Measurements from ENCODE around the gene TANC1.
"Not testable (repeated sequence)": the region's sequence is repeated elsewhere in the genome, so short reads cannot be mapped to it uniquely, and the experiment has no call there.

TANC1 gene

DNA sequence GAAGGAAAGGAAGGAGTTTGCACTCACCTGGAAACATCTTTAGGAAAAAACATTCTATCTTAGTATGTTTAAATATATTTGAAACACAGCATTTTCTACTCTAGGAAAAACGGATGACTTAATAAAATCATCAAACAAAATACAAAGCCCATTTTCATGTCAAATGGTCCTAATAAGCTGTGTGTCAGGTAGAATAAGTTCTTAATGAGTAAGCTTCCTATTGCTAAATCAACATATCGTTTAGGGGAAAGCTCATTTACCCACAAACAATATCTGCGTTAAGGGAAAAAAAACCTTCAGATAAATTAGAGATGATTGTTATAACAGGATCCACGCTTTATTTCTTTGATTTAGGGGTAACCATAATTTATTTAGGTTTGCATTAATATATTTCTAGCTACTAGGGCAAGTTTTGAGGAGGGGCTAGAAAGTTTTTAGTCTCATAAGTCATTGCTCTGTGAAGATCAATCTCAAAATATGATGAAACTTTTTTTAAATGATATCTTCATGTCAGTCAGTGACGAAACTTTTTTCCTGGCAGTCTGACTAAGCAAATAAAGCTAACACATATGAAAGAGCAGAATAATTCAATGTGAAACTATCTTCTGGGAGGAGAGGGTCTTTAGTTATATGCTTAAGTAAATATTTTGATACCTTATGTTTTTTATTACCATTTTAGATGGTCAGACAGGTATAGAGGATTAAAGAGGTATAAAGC, 170.9 kb downstream of the TANC1 start:
- DNase-seq (ENCODE audit: low read depth, low spot score), result no peak

DNA sequence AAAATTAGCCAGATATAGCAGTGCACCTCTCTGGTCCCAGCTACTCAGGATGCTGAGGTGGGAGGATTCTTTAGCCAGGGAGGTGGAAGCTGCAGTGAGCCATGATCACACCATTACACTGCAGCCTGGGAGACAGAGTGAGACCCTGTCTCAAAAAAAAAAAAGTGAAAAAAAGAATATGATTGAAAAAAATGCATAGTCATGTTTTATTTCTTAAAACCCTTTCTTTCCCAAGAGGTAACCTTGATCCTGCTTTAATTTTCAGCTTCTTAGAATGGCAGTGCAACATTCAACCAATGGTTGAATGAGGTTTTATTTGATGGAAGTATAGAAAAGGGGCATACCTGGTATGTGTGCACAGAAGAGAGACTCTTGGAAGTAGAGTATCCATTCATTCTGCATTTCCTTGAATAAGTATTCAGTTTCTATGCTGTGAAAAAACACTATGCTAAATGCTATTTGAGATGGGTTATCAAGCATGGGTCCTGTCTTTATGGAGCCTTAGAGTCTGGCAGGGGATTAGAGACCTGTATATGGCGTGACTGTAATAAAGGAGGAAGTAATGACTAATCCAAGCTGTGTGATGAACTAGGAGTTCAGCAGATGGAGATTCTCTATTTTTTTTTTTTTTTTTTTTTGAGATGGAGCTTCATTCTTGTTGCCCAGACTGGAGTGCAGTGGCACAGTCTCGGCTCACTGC, 171.8 kb downstream of the TANC1 start:
- DNase-seq (ENCODE audit: low read depth, low spot score), result no peak

DNA sequence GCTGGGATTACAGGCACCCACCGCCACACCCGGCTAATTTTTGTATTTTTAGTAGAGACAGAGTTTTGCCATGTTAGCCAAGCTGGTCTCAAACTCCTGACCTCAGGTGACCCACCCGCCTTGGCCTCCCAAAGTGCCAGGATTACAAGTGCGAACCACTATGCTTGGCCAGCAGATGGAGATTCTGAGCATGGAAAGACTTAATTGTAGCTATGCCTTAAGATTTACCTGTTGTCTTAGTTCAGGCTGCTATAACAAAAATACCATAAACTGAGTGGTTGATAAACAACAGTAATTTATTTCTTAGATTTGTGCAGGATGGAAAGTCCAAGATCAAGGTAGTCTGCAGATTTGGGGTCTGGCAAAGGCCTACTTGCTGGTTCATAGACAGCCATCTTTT, 172.4 kb downstream of the TANC1 start:
- not testable (repeated sequence) for DNase-seq (ENCODE audit: low read depth, low spot score)

DNA sequence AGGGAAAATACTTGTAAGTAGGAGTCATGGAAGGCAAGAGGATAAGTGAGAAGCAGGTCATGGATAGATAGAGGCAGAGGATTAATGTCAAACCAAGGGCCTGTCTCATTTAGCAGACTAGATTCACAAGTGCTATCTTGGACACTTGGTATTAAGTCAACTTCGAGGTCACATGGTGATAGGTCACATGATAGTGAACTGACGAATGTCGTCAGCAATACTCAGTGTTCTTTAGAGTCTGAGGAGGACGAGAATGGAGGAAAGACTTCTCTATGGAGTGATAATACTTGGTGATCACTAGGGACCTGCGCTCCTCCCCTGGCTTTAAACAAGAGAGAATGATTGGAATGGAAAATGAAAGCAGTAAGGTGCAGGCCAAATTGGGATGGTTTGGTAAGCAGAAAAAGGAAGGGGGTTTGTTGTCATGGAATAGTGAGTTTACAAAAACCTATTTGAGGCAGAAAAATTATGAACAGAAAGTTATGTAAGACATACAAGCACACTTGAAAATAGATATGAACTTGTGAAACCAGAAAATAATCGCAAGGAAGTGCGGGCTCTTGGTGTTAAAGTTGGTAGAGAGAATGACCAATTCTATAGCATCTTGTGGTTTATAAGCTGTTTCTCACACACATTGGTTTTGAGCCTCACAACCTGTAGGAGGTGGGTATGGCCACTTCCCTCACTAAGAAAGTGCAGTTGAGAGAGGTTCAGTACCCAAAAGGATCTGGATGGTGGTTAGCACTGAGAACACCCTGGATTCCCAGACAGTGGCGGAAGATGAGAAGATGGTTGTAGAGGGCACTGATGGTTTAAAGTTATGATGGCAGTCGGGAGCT, 176.6 kb downstream of the TANC1 start:
- DNase-seq (ENCODE audit: low read depth, low spot score), result no peak

DNA sequence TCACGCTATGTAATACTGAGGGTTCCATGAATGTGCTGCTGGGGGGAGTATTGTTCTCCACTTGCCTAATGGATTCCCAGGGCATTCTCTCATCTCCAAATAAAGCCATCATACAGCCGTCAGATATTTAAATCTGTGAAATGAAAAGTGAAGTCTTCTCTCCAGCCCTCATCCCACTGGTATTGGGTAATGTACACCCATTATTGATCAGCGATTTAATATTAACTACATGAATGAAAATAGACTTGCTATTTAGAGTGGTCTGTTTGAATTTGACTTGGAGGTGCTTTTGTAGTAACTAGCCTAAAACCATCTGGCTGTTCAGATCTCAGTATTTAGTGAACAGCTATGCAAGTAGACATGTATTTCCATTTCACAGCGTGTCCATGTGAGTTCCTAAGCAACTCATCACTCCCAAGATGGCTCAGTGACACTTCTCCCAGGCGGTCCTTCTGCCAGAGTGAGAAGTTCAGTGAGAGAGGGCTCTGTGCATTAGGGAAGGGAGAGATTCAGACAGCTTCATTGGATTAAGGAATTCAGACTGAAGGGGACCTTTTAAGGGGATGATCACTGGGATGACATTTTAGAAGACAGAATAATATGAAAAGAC, 177.4 kb downstream of the TANC1 start:
- no peak for DNase-seq (ENCODE audit: low read depth, low spot score)

DNA sequence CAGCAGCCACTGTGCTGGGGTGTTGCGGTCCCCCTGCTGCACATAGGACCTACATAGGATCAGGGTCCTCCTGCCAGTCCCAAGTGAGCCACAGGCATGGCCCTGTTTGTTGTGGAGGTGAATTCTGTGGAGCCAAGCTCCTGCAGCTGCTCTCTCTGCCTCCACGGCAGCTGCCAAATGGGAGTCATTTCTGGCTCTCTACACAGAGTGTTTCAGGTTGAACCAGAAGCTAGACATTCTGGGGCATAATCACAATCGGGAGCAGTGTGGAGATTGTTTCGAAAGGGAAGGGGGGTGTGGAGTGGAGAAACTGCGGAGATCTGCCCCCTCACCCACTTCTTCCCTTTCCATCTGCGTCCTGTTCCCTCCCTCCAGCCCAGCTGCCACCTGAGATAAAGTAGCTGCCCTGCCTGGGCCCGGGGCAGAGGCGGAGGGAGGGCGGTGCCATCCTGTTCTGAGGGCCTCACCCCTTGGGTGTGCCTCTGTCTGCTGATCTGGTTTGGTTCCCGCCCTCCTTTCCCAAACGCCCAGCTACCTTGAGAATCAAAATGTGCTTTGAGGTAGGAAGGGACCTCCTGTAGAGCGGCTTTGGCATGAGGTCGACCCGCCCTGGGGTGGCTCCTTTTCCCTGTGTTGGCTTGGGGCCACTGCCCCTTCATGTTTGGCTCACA, 178.7 kb downstream of the TANC1 start:
- no peak for DNase-seq (ENCODE audit: low read depth, low spot score)

DNA sequence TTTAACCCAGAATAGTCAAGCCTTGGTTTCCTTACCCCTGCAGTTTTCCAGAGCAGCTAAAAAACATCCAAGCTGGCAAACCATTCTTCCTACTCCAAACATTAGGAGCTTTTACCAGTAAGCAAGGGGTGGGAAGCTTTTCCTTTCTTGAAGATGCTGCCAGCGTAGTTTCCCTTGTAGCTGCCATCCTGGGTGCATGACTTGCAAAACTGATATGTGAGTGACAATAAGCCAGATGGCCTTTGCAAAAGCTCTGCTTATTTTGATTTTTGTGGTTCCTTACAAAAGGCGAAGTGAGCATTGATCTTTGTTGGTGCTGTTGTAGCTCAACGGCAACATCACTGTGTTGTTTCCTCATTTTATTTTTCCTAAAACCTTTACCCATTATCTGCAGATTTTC, 179.2 kb downstream of the TANC1 start:
- DNase-seq (ENCODE audit: low read depth, low spot score), result no peak

DNA sequence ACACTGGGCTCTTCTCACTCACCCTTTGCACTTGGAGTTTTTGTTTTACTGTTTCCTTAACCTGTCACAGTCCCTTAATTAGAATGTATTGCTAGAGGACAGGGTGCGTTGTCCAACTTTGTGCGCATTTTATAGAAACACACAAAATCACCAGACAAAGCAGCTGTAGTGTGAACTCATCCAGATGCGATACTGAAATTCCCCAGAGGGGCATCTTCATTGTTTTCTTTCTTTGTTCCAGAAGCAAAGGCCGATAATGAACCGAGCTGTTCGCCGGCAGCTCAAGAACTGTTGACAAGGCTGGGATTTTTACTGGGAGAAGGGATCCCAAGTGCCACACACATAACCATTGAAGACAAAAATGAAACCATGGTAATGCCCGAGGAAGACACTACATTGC, 180.5 kb downstream of the TANC1 start:
- no peak for DNase-seq (ENCODE audit: low read depth, low spot score)

DNA sequence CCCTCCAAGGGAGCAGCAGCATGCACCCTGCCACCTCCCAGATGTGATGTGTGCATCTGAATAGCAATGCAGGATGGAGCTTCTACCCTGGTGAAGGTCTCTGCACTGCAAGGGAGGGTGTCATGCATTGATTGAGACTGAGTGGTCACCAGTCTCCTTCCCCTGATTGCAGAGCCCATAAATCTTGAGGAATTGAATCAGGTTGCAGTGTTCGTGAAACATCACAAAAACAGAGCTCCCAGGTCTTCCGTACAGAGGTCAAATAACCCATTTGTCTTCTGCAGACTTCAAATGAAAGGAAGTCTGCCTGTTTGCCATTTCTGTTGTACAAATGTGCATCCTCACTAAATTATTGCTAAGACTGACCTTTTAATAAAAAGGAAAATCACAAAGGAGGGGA, 181.3 kb downstream of the TANC1 start:
- no peak for DNase-seq (ENCODE audit: low read depth, low spot score)

DNA sequence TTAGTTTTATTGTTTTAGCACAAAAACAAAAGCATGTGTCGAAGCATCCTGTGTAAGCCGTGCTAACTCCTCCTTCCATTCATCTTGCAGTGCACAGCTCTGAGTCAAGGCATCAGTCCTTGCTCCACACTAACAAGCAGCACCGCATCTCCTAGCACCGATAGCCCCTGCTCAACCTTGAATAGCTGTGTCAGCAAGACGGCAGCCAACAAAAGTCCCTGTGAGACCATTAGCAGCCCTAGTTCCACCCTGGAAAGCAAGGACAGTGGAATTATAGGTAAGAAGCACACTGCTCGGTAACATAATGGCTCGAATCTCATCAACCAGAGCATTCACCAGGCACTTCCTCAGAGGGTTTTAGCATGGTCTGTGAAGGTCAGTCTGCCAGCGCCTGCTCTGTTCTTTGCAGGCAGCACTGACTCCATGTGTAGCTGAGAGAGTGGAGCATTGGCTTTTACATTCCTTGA, 181.9 kb downstream of the TANC1 start:
- no peak for DNase-seq (ENCODE audit: low read depth, low spot score)

DNA sequence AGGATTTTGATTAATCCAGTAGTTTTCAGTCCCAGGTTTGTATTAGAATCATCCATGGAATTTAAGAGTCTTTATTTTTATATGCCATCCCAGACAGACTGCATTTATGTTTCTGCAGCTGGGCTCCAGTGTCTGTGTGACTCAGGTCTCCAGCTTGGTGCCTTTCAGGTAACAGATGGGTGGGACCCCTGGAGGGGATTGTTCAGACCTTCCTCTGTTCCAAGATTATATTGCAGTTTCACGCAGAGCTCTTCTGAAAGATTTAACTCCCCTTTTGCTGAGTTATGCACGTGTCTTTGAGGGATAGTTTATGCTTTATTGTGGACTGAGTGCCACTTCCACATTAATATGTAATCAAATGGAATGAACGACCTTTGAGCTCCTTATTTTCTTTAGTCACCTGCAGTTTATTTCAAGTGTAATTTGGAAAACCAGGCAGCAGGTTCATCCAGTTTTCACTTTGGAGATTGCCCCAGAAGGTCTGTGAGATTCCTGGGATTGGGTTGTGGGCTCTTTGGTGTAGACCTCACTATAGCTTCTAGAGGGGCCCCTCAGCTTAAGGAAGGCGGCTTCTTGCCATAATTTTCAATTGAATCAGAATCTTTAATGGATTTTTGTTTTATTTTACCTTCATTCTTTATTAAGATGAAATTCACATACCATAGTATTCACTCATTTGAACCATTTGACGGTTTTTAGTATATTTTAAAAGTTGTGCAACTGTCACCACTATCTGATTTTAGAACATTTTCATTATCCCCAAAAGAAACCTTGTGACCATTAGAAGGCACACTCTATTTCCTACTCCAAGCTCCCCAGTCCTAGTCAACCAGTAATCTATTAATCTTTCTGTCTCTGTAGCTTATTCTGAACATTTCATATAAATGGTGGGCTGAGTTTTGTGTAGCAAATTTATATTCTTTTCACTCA, 183.0 kb downstream of the TANC1 start:
- DNase-seq (ENCODE audit: low read depth, low spot score), result no peak

DNA sequence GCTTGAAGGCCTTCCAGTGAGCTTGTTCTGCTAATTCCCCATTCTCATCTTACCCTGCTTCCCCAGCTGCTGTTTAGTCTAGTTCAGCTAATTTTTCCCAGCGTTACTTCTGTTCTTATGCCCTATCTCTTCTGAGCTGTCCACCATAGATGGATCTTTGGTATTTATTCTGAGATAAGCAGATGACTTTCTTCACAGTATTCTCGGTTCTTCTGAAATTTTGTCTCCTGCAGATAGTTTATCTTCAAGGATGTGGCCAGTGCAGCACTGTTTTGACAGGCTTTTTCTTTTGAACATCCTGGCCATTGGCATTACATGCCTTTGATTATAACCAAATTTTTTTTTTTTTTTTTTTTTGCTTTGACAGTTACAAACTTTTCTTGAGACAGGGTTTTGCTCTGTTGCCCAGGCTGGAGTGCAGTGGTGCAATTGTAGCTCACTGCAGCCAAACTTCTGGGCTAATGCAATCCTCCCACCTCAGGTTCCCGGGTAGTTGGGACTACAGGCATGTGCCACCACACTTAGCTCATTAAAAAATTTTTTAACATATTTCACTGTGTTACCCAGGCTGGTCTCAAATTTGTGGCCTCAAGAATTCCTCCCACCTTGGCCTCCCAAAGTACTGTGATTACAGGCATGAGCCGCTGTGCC, 183.8 kb downstream of the TANC1 start:
- DNase-seq (ENCODE audit: low read depth, low spot score), result no peak

DNA sequence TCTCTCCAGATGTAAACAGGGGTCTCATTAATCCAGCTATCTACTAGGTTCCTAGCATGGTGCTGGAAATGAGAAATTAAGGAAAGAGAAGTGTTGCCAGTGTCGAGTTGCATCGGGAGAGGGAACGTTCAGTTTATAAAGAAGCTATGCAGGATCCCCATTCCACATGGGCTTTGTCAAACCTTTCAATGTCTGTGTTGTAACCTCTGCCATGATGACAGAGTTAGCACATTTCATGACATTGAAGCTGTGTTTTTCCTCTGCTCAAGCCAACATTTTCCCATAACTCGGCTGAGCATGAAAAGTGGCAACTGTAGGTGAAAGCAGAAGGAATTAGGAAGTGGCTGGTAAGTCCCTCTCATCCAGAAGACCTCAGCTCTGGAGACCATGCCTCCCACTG, 184.6 kb downstream of the TANC1 start:
- DNase-seq (ENCODE audit: low read depth, low spot score), result no peak

DNA sequence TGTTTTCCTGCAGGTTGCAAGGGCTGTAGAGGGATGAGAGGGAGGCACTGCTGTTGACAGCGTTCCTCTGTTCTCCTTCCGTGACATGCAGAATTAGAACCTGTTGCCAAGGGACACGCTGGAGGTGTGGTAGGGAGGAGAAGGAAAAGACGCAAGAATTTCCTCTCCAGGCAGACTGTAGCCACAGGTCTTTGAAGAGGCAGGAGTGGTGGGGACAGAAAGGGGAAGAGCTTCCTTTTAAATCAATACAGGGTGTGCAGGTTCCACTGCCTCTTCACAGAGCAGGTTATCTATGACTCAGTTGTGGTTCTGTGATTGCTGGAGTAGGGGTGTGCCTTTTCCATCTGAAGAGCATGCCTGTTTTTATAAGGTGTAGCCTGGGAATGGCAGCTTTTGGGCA, 185.0 kb downstream of the TANC1 start:
- DNase-seq (ENCODE audit: low read depth, low spot score), result no peak

DNA sequence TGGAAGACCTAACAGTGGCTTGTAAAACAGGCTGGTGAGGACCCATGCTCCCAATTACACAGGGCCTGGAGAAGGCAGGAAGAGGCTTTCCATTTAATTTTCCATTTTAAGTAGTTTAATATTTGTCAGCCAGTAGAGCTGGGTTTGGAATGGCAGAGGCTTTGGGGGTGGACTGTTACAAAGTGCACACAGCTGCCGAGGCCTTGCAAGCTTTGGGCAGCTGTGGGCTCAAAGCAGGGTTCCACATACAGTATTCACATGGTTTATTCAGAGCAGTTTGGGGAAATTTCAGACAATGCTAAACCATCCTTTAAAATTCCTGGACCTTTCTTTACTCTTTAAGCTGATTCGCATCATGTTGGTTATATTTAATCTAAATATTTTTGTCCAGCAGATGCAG, 185.5 kb downstream of the TANC1 start:
- DNase-seq (ENCODE audit: low read depth, low spot score), result no peak

DNA sequence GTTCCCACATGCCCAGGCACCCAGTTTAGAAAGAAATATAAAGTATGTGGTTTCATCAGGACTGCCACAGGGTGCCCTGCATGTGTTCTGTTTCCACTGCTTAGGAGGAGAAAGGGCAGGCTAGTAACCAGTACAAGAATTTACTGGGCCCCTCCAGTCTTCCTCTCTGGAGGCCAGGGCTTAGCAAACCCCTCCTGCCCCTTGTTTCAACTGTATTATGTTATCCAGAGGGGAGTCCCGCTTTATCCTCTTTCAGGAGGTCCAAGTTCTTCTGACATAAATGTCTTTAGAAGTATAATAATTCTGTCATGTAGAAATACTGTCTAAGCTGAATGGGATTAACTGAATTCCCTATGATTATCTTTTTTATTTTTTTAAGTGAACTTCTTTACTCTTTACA, 185.9 kb downstream of the TANC1 start:
- no peak for DNase-seq (ENCODE audit: low read depth, low spot score)

DNA sequence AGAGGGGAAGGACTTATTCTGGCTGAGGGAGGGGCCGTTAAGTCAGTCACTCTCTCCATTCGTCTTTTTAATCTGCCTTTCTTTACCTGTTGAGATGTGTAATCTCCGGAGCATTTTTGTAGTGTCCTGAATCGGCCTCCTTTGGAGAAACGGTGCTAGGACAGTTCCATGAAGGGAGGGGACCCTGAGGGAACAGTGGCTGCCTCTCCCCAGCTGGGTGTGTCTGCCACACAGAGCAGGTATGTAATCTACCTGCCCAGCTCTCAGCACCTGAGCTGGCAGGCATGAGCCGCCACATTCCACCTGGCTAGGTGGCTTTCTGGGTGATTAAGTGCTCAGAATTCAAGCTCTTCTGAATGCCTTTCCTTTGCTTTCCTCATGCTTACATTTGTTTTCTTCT, 186.9 kb downstream of the TANC1 start:
- no peak for DNase-seq (ENCODE audit: low read depth, low spot score)

DNA sequence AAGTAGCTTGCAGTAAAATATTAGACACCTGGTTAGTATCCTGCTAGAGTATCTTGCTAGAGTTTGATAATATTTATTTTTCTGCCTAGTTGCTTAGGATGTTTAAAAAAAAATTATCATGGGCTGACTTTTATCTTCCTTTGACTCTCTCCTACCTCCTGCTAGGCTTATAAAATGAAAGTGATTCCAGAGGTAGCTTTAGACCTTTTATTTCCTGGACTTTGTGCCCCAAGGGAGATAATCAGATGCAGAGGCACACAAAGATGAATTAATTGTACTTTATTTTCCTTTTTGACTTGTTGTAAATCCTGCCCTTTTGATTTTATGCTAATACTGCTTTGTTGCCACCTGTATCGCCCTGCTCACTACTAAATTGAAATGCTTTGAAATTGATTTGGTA, 187.4 kb downstream of the TANC1 start:
- no peak for DNase-seq (ENCODE audit: low read depth, low spot score)

DNA sequence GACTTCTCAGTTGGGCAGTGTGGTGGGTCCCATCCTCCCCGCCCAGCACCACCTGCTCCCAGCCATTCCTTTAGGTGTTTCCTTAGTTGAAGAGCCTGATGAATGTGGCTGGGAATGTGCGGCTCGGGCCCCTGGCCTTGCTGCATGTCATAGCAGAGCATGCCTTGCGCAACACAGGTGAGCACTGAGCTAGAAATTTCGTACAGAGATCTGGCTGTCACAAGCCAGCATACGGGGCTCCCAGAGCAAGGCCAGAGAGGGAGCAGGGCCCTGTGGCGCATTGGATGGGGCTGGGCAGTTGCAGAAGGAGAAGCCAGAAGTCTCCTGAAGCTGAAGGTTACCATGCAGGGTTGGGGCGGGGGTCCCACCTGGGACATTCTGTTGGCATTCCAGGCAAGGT, 188.4 kb downstream of the TANC1 start:
- no peak for DNase-seq (ENCODE audit: low read depth, low spot score)

Data from activated CD4-positive, CD25-positive, alpha-beta regulatory T cell treated with anti-CD3 and anti-CD28 coated beads, Interleukin-2, amount 50 U/mL, for 16 hours (primary cell).